CD4-positive, alpha-beta T cell (primary cell): ENCODE data around the gene PTTG1IP2. TPM values are rescaled to one million over a fixed set of nuclear protein-coding genes. Genes with fewer than 3 reads are reported as not detected.

Source experiments
- ATAC-seq: fragments of 200-7000 bp; cut with Tn5 transposase; one replicate; pipeline ENCODE4 v1.10.0; 2022; ENCODE audit warnings: mild to moderate bottlenecking; ENCODE audit not compliant: poor library complexity
- CTCF ChIA-PET: fragments of 350-600 bp; sonication (Branson Sonifier 250); formaldehyde crosslinking; loops from one replicate; lab custom pipeline; 2021; ENCODE audit warnings: antibody characterized with exemption, inconsistent platforms; lab: Charles Lee
- POLR2A ChIA-PET: fragments of 350-600 bp; sonication (Branson Sonifier 250); formaldehyde crosslinking; loops from one replicate; lab custom pipeline; 2021; ENCODE audit warnings: antibody characterized with exemption, inconsistent platforms; lab: Charles Lee
- DNase-seq, 14 experiments: peaks; one replicate each; pipeline ENCODE4 v3.0.0-alpha.2; 2013 to 2020; ENCODE audit warnings: mixed read lengths in 2 of 14
- H3K27ac ChIP-seq, 2 donors: one replicate each; pipeline versions ENCODE4 v1.5.1 to v1.7.0; 2013; ENCODE audit warnings: low read length in 2 of 2, low read depth in 1 of 2, mild to moderate bottlenecking in 1 of 2
- H3K27me3 ChIP-seq, 2 experiments: 1 replicate in 1 of 2; 2 replicates in 1 of 2; pipeline versions ENCODE4 v1.6.1 to v1.7.0; 2013; ENCODE audit warnings: low read length in 2 of 2, control low read depth in 1 of 2, mild to moderate bottlenecking in 1 of 2, moderate library complexity in 1 of 2; ENCODE audit not compliant: insufficient read depth in 2 of 2, control insufficient read depth in 1 of 2
- H3K36me3 ChIP-seq: one replicate; pipeline ENCODE4 v1.6.1; 2013; ENCODE audit warnings: low read length, control low read depth; ENCODE audit not compliant: insufficient read depth
- H3K4me1 ChIP-seq: one replicate; pipeline ENCODE4 v1.6.1; 2013; ENCODE audit warnings: low read length, control low read depth; ENCODE audit not compliant: insufficient read depth
- H3K4me3 ChIP-seq: one replicate; pipeline ENCODE4 v1.5.1; 2013; ENCODE audit warnings: mild to moderate bottlenecking, low read length, moderate library complexity
- H3K9me3 ChIP-seq, 2 experiments: 1 replicate in 1 of 2; 2 replicates in 1 of 2; pipeline versions ENCODE4 v1.6.1 to v1.7.0; 2013; ENCODE audit warnings: low read length in 2 of 2, mild to moderate bottlenecking in 2 of 2, control low read depth in 1 of 2, moderate library complexity in 1 of 2; ENCODE audit not compliant: control insufficient read depth in 1 of 2, insufficient read depth in 1 of 2
- H3K27ac Mint-ChIP-seq: one replicate; pipeline ENCODE4 v1.8.0; 2020; ENCODE audit warnings: mixed read lengths
- H3K27me3 Mint-ChIP-seq: one replicate; pipeline ENCODE4 v1.8.0; 2021; ENCODE audit warnings: mixed read lengths
- H3K36me3 Mint-ChIP-seq: one replicate; pipeline ENCODE4 v1.8.0; 2021; ENCODE audit warnings: low read depth, mixed read lengths
- H3K4me1 Mint-ChIP-seq: one replicate; pipeline ENCODE4 v1.8.0; 2021; ENCODE audit warnings: low read depth, mixed read lengths
- H3K4me3 Mint-ChIP-seq: one replicate; pipeline ENCODE4 v1.8.0; 2020; ENCODE audit warnings: mild to moderate bottlenecking, mixed read lengths
- H3K9me3 Mint-ChIP-seq: one replicate; pipeline ENCODE4 v1.8.0; 2020; ENCODE audit warnings: mixed read lengths
- intact Hi-C, 2 experiments: fragments of 100-400 bp; cut with DNase I in 1 of 2; cut with micrococcal nuclease in 1 of 2; formaldehyde crosslinking; loops; one replicate each; pipeline versions ENCODE4 v1.15.1 to v1.9.0; 2023 to 2025; cut with DNase I, micrococcal nuclease
- total RNA-seq, 174 experiments: library from RNA in 2 of 174; stranded (reverse) in 2 of 174; gene quantifications; one replicate each; pipeline ENCODE4 v1.2.3 and lab custom pipeline; 2021 to 2026
- TF ChIP-seq, protein P1 (sequence below): fragments of 200-600 bp; IDR thresholded peaks from one replicate; pipeline ENCODE4 v1.8.0; 2022; ENCODE audit warnings: antibody characterized with exemption, mild to moderate bottlenecking

The PTTG1IP2 gene
- total RNA-seq, 2 experiments from 2014 or later, result not detected

DNA sequence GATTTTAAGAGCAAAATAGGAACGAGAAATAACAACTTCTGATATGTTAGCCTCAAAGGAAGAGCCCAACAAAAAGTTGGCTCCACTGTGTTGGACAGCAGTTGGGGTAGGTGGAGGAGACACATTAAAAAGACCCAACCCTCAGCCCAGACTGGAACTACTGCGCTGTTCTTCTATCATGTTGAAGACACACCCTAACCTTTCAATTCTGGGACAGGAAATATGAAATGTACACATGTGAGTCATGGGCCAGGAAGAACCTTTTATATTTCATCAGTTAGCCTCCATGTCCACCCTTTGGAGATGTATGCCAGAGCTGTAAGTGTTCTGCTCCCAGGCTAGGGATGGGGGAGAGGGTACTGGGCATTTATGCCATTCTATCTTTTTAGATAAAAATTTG, 44.1 kb upstream of the PTTG1IP2 start:
- Histone ChIP-seq H3K27ac (no peak overlapping the region), H3K27me3 (no peaks in the 10 kb centered on the region), H3K4me1 (no peaks in the 10 kb centered on the region), H3K4me3 (no peak overlapping the region), H3K36me3 (no peaks in the 10 kb centered on the region), H3K9me3 (no peaks in the 10 kb centered on the region)
- Mint-ChIP-seq H3K27ac (no peak overlapping the region), H3K9me3 (no peaks in the 10 kb centered on the region), H3K36me3 (no peaks in the 10 kb centered on the region), H3K4me1 (no peaks in the 10 kb centered on the region), H3K27me3 (peaks cover 6% of the 10 kb centered on the region), H3K4me3 (no peak overlapping the region)
- no peak for DNase-seq
- no peak for ATAC-seq
- intact Hi-C loops, result loop anchor here in 1 of 2 experiments (5.0 kb wide), 2 partner anchors 113 to 1878 kb away; no protein-coding TSS in a partner anchor
- TF ChIP-seq, protein P1, sequence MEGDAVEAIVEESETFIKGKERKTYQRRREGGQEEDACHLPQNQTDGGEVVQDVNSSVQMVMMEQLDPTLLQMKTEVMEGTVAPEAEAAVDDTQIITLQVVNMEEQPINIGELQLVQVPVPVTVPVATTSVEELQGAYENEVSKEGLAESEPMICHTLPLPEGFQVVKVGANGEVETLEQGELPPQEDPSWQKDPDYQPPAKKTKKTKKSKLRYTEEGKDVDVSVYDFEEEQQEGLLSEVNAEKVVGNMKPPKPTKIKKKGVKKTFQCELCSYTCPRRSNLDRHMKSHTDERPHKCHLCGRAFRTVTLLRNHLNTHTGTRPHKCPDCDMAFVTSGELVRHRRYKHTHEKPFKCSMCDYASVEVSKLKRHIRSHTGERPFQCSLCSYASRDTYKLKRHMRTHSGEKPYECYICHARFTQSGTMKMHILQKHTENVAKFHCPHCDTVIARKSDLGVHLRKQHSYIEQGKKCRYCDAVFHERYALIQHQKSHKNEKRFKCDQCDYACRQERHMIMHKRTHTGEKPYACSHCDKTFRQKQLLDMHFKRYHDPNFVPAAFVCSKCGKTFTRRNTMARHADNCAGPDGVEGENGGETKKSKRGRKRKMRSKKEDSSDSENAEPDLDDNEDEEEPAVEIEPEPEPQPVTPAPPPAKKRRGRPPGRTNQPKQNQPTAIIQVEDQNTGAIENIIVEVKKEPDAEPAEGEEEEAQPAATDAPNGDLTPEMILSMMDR, result no peak
- ChIA-PET CTCF (interaction anchor here (1.6 kb wide), 1 partner anchor 113 kb away, joined by 3 read pairs; no protein-coding TSS in a partner anchor), POLR2A (no interaction called here)

DNA sequence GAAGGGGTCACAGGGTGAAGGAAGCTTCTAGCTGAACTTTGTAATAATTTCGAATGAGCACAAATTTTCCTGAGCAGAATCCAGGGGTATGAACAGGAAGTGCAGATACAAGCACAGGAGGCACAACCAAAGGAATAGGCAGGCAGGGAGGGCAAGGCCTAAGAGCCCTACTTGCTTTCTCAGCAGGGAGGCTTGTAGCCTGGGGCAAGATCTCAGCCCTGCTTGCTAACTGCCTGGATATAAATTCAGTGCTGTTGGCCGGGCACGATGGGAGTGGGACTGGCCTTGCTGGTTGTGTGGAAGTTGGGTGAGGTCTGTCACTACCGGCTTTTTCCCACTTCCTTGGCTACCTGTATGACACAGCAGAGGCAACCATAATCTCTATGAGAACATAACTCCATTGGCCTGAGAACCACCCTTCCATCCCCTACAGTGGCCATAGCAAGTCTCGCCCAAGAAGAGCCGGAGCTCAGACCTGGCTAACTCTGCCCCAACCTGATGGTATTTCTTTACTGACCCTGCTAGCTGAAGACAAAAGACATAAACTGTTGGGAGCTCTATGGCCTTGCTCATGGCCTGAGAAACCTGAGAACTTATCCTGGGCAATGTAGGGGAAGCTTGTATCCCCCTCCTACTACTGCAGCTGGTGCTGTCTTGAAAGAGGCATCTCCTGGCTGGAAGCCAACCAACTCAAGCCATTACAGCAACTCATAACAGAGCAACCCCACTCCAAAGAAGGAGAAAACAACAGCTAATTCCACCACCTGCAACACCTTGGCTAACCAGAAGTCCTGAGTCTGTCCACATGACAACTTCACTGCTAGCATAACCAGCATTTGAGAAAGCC, 38.6 kb upstream of the PTTG1IP2 start:
- Mint-ChIP-seq H3K4me3 (no peak overlapping the region), H3K27me3 (peaks cover 37% of the 10 kb centered on the region), H3K27ac (no peak overlapping the region), H3K36me3 (no peaks in the 10 kb centered on the region), H3K9me3 (no peaks in the 10 kb centered on the region), H3K4me1 (no peaks in the 10 kb centered on the region)
- ChIA-PET CTCF (no interaction called here), POLR2A (interaction anchor here (0.6 kb wide), 1 partner anchor 15 kb away, joined by 5 read pairs; no protein-coding TSS in a partner anchor)
- Histone ChIP-seq H3K4me1 (no peaks in the 10 kb centered on the region), H3K9me3 (peaks cover 9 to 18% of the 10 kb centered on the region in 2 experiments), H3K27me3 (peaks cover 0 to 4% of the 10 kb centered on the region in 2 experiments), H3K36me3 (no peaks in the 10 kb centered on the region), H3K4me3 (no peak overlapping the region), H3K27ac (no peak overlapping the region)
- ATAC-seq, result no peak
- TF ChIP-seq, protein P1, result no peak
- no peak for DNase-seq
- intact Hi-C loops, result no loop called here

DNA sequence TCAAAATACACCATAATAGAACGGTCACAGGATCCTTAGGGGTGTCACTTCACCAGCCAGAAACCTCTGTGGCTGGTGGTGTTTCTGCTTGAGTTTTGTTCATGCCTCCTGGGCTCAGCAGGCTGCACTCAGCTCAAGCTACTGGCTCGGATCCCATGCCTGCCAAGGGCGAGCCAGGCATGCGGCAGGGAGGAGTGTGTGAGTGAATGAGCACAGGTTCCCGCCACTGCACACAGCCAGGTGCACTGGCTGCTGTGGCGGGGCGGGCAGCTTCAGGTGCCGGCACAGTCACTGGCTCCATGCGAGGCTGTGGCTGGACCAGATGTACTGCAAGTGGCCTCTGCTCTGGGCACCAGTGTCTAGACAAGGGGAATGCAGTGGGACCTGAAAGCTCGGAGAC, 36.7 kb upstream of the PTTG1IP2 start:
- Mint-ChIP-seq H3K9me3 (no peaks in the 10 kb centered on the region), H3K27me3 (peaks cover 37% of the 10 kb centered on the region), H3K36me3 (no peaks in the 10 kb centered on the region), H3K4me3 (no peak overlapping the region), H3K27ac (no peak overlapping the region), H3K4me1 (no peaks in the 10 kb centered on the region)
- no peak overlapping the region for H3K4me3 ChIP-seq
- ChIA-PET CTCF (no interaction called here), POLR2A (no interaction called here)
- H3K4me1 ChIP-seq, result no peaks in the 10 kb centered on the region
- no peak overlapping the region for H3K27ac ChIP-seq
- no peak for ATAC-seq
- H3K36me3 ChIP-seq, result no peaks in the 10 kb centered on the region
- peaks cover 3 to 4% of the 10 kb centered on the region in 2 experiments for H3K27me3 ChIP-seq
- no peak for DNase-seq
- TF ChIP-seq, protein P1, result no peak
- peaks cover 9 to 18% of the 10 kb centered on the region in 2 experiments for H3K9me3 ChIP-seq
- intact Hi-C loops, result no loop called here
